Measurements from ENCODE around the gene MERTK. TPM values are rescaled to one million over a fixed set of nuclear protein-coding genes. Genes with fewer than 3 reads are reported as not detected.

MERTK gene
- total and polyA plus RNA-seq, 10 of the 15 experiments (the other 5 are each of a cell fraction or from before 2014, with no cell fraction given) = 0.13 to 30.6 (median 0.50) TPM

GRCh38 chr2:111978452-111979170 is 80.2 kb downstream of the MERTK start:
- 25% methylated on average over 7 of the region's 7 CpGs for WGBS (ENCODE audit: insufficient coverage, insufficient replicate concordance, low lambda C conversion rate, missing lambda C conversion rate)
- in situ Hi-C loops (cut with MboI) = no loop called here

More at GRCh38 chr2:111978452-111979170, 80.2 kb downstream of the MERTK start:
- no peak overlapping the region for H3K9ac ChIP-seq (ENCODE audit: control insufficient read depth, insufficient read depth, low read length)
- ChIA-PET POLR2A (interaction anchor here (0.6 to 1.0 kb wide), 2 partner anchors 50 to 81 kb away, joined by 3 read pairs; no protein-coding TSS in a partner anchor), RAD21 (ENCODE audit: unreplicated experiment) (no interaction called here), CTCF (interaction anchor here (0.6 to 1.3 kb wide), 2 partner anchors 77 to 111 kb away, joined by 3 to 4 read pairs; no protein-coding TSS in a partner anchor), SMC1A (ENCODE audit: uncharacterized antibody, unreplicated experiment) (interaction anchor here (1.1 to 1.2 kb wide), 2 partner anchors 75 to 77 kb away, joined by 3 read pairs; no protein-coding TSS in a partner anchor)
- no peaks in the 10 kb centered on the region; a peak in 1 of 4 replicates for H3K36me3 ChIP-seq (ENCODE audit: control insufficient read depth in 2 of 2, insufficient read depth in 2 of 2, low read length in 1 of 2)
- intact Hi-C loops (cut with micrococcal nuclease; ENCODE audit: unreplicated experiment) = no loop called here
- TF ChIP-seq SUPT20H (IDR thresholded peaks at IDR 0.05; ENCODE audit: borderline replicate concordance, control insufficient read depth, low read depth, low read length) (no peak), JUND (IDR thresholded peaks at IDR 0.05; ENCODE audit: low read depth, low read length) (no peak), PAX8 (IDR thresholded peaks at IDR 0.05) (no peak), NFXL1 (IDR thresholded peaks at IDR 0.05; ENCODE audit: borderline replicate concordance) (no peak), EED (IDR thresholded peaks at IDR 0.05; ENCODE audit: low read depth) (no peak), SREBF2 (IDR thresholded peaks at IDR 0.05; ENCODE audit: low read length) (no peak), NR2C1 (IDR thresholded peaks at IDR 0.05) (no peak), CHD1 (IDR thresholded peaks at IDR 0.05; ENCODE audit: low read depth, low read length) (no peak), CHD4 (IDR thresholded peaks at IDR 0.05) (no peak), JUNB (IDR thresholded peaks at IDR 0.05) (no peak), WRNIP1 (IDR thresholded peaks at IDR 0.05; ENCODE audit: borderline replicate concordance, low read depth, low read length) (no peak), POLR2A (IDR thresholded peaks at IDR 0.05; ENCODE audit: low read depth, low read length) (no peak), HDAC2 (IDR thresholded peaks at IDR 0.05) (no peak), ZNF622 (IDR thresholded peaks at IDR 0.05) (no peak), YY1 (IDR thresholded peaks at IDR 0.05; ENCODE audit: low read depth, low read length) (no peak), PRDM15 (CRISPR knock-in tag; IDR thresholded peaks at IDR 0.05) (no peak), ZNF217 (IDR thresholded peaks at IDR 0.05) (no peak), NR2F1 (conservative IDR thresholded peaks at IDR 0.05) (no peak), RCOR1 (conservative IDR thresholded peaks at IDR 0.05; ENCODE audit: low read depth, low read length) (no peak), ZNF207 (IDR thresholded peaks at IDR 0.05; ENCODE audit: borderline replicate concordance) (no peak)
- ATAC-seq = no peak
- peaks cover 6% of the 10 kb centered on the region for H3K4me1 ChIP-seq (ENCODE audit: control insufficient read depth, insufficient read depth, low read length)
- BruUV-seq (replicated peaks) = no TSS peak
- H4K20me1 ChIP-seq (ENCODE audit: control insufficient read depth, insufficient read depth) = no peaks in the 10 kb centered on the region
- no peak overlapping the region for H3K27ac ChIP-seq (ENCODE audit: control insufficient read depth, insufficient read depth)
- no peak for FAIRE-seq
- H3K27me3 ChIP-seq (replicated peaks in 1 of 2; ENCODE audit: control insufficient read depth in 2 of 2, insufficient read depth in 2 of 2, low read length in 1 of 2) = no peaks in the 10 kb centered on the region
- no peak overlapping the region for H2AFZ ChIP-seq (ENCODE audit: control insufficient read depth, low read depth, low read length)
- no peak overlapping the region for H3K4me2 ChIP-seq (ENCODE audit: control insufficient read depth, insufficient read depth)
- DNase-seq (ENCODE audit: low read depth, low spot score) = no peak
- no peaks in the 10 kb centered on the region; the same call in 2 of the 3 replicates for H3K9me3 ChIP-seq (replicated peaks; ENCODE audit: control insufficient read depth, insufficient read depth, low read length)
- H3K4me3 ChIP-seq = no peak overlapping the region
- H3K79me2 ChIP-seq (ENCODE audit: control insufficient read depth, insufficient read depth, low read length) = no peaks in the 10 kb centered on the region

Measured in GM12878 (cell line).